Heart right ventricle (tissue), 16 donors: Measurements from ENCODE around the gene MAN1A2. TPM values are rescaled to one million over a fixed set of nuclear protein-coding genes. Genes with fewer than 3 reads are reported as not detected.

Source experiments
- ATAC-seq, 8 donors: fragments of 200-7000 bp; cut with Tn5 transposase; one replicate each; pipeline ENCODE4 v1.9.1; 2020; ENCODE audit warnings: mild to moderate bottlenecking in 8 of 8, moderate library complexity in 8 of 8, moderate number of reproducible peaks in 1 of 8
- DNase-seq, 2 donors: peaks; one replicate each; pipeline ENCODE4 v3.0.0-alpha.2; 2020
- H3K27ac ChIP-seq, 10 donors: fragments of 200-600 bp; sonication (generic) in 2 of 10; one replicate each; pipeline versions ENCODE4 v1.5.0 to v1.8.0; 2020 to 2022; ENCODE audit warnings: mild to moderate bottlenecking in 3 of 10
- H3K27me3 ChIP-seq, 7 donors: fragments of 200-600 bp; one replicate each; pipeline ENCODE4 v1.8.0; 2021 to 2022; ENCODE audit warnings: mild to moderate bottlenecking in 2 of 7
- H3K36me3 ChIP-seq, 9 donors: fragments of 200-600 bp; sonication (generic) in 1 of 9; one replicate each; pipeline versions ENCODE4 v1.5.0 to v1.8.0; 2020 to 2022; ENCODE audit warnings: mild to moderate bottlenecking in 2 of 9
- H3K4me1 ChIP-seq, 9 donors: fragments of 200-600 bp; sonication (generic) in 1 of 9; one replicate each; pipeline versions ENCODE4 v1.5.0 to v1.8.0; 2020 to 2022; ENCODE audit warnings: mild to moderate bottlenecking in 4 of 9
- H3K4me3 ChIP-seq, 10 donors: fragments of 200-600 bp; sonication (generic) in 2 of 10; one replicate each; pipeline versions ENCODE4 v1.5.0 to v1.8.0; 2020 to 2022; ENCODE audit warnings: mild to moderate bottlenecking in 7 of 10, moderate library complexity in 2 of 10
- H3K9me3 ChIP-seq, 11 donors: fragments of 200-600 bp in 10 of 11; sonication (generic) in 2 of 11; one replicate each; pipeline versions ENCODE4 v1.5.0 to v1.8.0; 2013 to 2022; ENCODE audit warnings: mild to moderate bottlenecking in 2 of 11, control low read depth in 1 of 11, moderate library complexity in 1 of 11
- WGBS, 2 donors: extraction: QIAGEN DNeasy Blood & Tissue Kit; methylation state at CpG; one replicate each; pipeline ENCODE4 v1.1.7; 2013; ENCODE audit warnings: inconsistent platforms in 1 of 2; 5-methylcytosine and 5-hydroxymethylcytosine counted together
- intact Hi-C, 10 donors: fragments of 100-400 bp; cut with DNase I; formaldehyde crosslinking; loops; one replicate each; pipeline versions ENCODE4 v1.11.1 to v1.14.2; 2022
- polyA plus RNA-seq, 2 donors: library from polyadenylated mRNA; stranded (reverse); fragments of 200-250 nt; gene quantifications; one replicate each; pipeline ENCODE4 v1.2.3, GENCODE V29; 2013
- total RNA-seq, 10 donors: library from RNA; stranded (reverse); fragmentation: NEBNext Ultra II Directional in 3 of 10; extraction: Animal tissue kit (Norgen Biotek cat#: 25700) in 3 of 10; gene quantifications; one replicate each; pipeline versions ENCODE4 v1.2.1 to v1.2.4, GENCODE V29; 2021 to 2023
- TF ChIP-seq, protein P1 (sequence below), 9 donors: fragments of 200-600 bp; sonication (generic) in 2 of 9; IDR thresholded peaks; one replicate each; pipeline versions ENCODE4 v1.5.0 to v1.8.0; 2021 to 2022; ENCODE audit warnings: antibody characterized with exemption in 9 of 9, mild to moderate bottlenecking in 5 of 9, moderate library complexity in 1 of 9
- donor health status: Arrhythmogenic right ventricular cardiomyopathy.
- donor health status: ischemic (EF 13 %, LVEDD 7.1; RV severe dilation, severe dysfunction).
- donor health status: healthy with polysubstance abuse.
- donor health status: DM: no; HTN: yes; CAD: no.
- donor health status: DM: no; HTN: no; CAD: no.
- donor health status: ischemic (EF 25% LVEDD 6.9; RV normal size, moderate dysfunction).
- donor health status: ischemic (EF 25% LVEDD 5.7; RV mildly dilated, moderate dysfunction).
- donor health status: healthy.
- donor health status: DM: yes; HTN: yes; CAD: no.
- donor health status: Ischemic cardiomyopathy.
- donor health status: ischemic (EF 35%, LVEDD 5.7; RV mildly dilated, moderate dysfunction).
- donor health status: nonischemic (EF 11% LVEDD 7.7; RV severe dilation, severe dysfunction).
- donor health status: DM: yes; HTN: yes; CAD: no.
- donor health status: PGD.
- donor health status: ischemic (EF 29% LVEDD 5.4; RV normal size, mild dysfunction).
- donor health status: nonischemic (EF 23%, LVEDD 6.1; RV moderate dilation, normal function).

Gene MAN1A2
- total and polyA plus RNA-seq, 12 donors, result 5.1 to 37.3 (median 26.0) TPM

DNA sequence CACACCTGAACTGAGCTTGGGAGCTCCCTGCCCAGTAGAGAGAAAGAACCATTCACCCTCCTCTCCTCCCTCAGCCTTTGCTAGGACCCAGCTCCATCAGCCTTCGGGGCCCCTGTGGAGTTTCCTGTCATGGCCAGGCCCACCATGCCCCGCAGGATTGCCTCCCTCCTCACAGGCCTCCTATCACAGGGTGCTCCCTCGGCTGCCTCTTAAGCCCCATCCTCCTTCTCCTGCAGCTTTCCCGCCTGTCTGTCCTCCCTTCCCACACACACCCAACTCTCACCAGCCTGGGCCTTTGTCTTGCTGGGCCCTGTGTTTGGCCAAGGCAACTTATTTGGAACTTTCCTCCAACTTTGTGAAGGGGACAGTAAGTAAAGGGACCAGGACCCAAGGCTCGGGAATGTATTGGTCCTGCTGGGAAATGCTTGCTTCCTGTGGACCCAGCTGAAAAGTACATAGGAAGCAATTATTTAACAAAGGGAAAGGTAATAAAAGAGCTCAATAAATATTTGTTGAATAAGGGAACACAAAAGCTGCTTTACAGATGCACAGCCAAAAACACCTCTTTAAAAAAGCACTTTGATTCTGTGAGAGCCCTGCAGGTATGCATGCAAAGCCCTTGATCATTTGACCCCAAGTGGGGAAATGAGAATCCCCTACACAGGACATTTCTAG is 207.0 kb downstream of the MAN1A2 start:
- no peak overlapping the region for H3K4me3 ChIP-seq
- no peaks in the 10 kb centered on the region for H3K36me3 ChIP-seq
- TF ChIP-seq, protein P1, sequence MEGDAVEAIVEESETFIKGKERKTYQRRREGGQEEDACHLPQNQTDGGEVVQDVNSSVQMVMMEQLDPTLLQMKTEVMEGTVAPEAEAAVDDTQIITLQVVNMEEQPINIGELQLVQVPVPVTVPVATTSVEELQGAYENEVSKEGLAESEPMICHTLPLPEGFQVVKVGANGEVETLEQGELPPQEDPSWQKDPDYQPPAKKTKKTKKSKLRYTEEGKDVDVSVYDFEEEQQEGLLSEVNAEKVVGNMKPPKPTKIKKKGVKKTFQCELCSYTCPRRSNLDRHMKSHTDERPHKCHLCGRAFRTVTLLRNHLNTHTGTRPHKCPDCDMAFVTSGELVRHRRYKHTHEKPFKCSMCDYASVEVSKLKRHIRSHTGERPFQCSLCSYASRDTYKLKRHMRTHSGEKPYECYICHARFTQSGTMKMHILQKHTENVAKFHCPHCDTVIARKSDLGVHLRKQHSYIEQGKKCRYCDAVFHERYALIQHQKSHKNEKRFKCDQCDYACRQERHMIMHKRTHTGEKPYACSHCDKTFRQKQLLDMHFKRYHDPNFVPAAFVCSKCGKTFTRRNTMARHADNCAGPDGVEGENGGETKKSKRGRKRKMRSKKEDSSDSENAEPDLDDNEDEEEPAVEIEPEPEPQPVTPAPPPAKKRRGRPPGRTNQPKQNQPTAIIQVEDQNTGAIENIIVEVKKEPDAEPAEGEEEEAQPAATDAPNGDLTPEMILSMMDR (IDR thresholded peaks at IDR 0.05), result no peak
- no peaks in the 10 kb centered on the region for H3K27me3 ChIP-seq
- no peaks in the 10 kb centered on the region for H3K9me3 ChIP-seq
- no peak overlapping the region for H3K27ac ChIP-seq
- DNase-seq (no peak), ATAC-seq (peak in 1 of 8 donors; percentile 11)
- H3K4me1 ChIP-seq, result peaks cover 0 to 14% (median 0%) of the 10 kb centered on the region in 9 donors
- intact Hi-C loops, result no loop called here
- 72 to 76% methylated on average over 5 of the region's 5 CpGs for WGBS, 2 donors

GRCh38 chr1:117575586-117576225 is 208.5 kb downstream of the MAN1A2 start:
- WGBS, 2 donors, result 87 to 91% methylated on average over 8 of the region's 8 CpGs
- intact Hi-C loops, result no loop called here
- no peak for DNase-seq
- ATAC-seq, result peak in 1 of 8 donors; percentile 25
- Histone ChIP-seq H3K9me3 (no peaks in the 10 kb centered on the region), H3K27me3 (no peaks in the 10 kb centered on the region), H3K4me1 (peaks cover 0 to 14% (median 0%) of the 10 kb centered on the region in 9 donors), H3K27ac (no peak overlapping the region), H3K4me3 (no peak overlapping the region), H3K36me3 (no peaks in the 10 kb centered on the region)
- TF ChIP-seq, protein P1 (IDR thresholded peaks at IDR 0.05), result no peak

DNA sequence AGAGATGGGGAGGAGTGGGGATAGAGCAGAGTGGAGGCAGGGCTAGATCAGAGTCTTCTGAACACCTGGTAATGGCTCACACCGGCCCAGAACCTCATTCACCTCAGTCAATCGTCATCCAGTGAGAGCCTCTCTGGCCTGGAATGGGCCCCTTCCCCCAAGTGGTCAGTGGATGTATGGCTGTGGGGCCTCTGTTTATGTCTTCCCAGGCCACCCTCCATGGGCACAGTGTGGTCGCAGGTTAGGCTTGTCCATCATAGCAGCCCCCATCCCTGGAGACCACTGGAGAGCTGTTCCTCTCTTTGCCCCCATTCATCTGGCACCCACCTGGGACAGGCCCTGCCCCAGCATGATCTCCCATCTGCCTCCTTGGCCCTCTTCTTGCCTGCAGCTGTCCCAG is 209.0 kb downstream of the MAN1A2 start:
- TF ChIP-seq, protein P1 (IDR thresholded peaks at IDR 0.05), result no peak
- Histone ChIP-seq H3K4me1 (peaks cover 0 to 14% (median 0%) of the 10 kb centered on the region in 9 donors), H3K27ac (no peak overlapping the region), H3K27me3 (no peaks in the 10 kb centered on the region), H3K4me3 (no peak overlapping the region), H3K9me3 (no peaks in the 10 kb centered on the region), H3K36me3 (no peaks in the 10 kb centered on the region)
- DNase-seq (no peak), ATAC-seq (no peak)
- WGBS, 2 donors, result 93% methylated on average over 3 of the region's 3 CpGs
- intact Hi-C loops, result no loop called here

DNA sequence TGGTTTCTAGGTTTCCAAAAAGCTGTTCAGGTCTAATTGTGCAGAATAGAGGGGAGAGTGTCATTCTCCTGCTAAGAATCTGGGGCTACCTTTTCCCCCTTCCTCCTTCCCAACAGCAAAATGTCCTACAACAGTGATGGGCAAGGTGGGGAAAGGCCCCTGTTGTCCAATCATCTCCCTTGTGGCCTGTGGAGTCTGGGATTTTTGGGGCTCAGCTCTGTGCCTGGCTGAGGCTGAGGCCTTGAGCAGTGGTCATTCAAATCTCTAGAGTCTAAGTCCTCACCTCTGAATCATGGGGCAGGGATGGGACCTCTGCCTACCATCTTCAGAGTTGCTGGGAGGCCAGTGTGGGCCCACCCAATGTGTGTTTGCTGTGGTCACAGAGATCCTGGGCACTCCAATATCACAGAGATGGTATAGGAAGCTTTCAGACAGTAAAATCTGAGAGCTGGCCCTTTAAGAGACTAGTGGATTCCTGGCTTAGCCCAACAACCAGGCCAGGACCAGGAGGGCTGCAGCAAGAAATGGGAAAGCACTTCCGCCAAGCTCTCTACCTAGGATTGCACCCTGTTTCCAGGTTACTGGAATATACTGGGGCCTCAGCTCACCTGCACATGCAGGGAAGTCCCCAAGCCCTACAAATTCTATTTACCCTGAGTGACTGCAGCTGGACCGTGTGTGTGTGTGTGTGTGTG is 210.1 kb downstream of the MAN1A2 start:
- intact Hi-C loops, result no loop called here
- Histone ChIP-seq H3K36me3 (no peaks in the 10 kb centered on the region), H3K27ac (no peak overlapping the region), H3K27me3 (no peaks in the 10 kb centered on the region), H3K4me1 (peaks cover 0 to 13% (median 0%) of the 10 kb centered on the region in 9 donors), H3K9me3 (no peaks in the 10 kb centered on the region), H3K4me3 (no peak overlapping the region)
- DNase-seq (no peak), ATAC-seq (no peak)
- 88 to 95% methylated on average over 2 of the region's 2 CpGs for WGBS, 2 donors
- TF ChIP-seq, protein P1 (IDR thresholded peaks at IDR 0.05), result no peak
